HG03439 (cell line): ENCODE measurements around the gene PAX8.
"Not testable (repeated sequence)": the region's sequence is repeated elsewhere in the genome, so short reads cannot be mapped to it uniquely, and the experiment has no call there.

Source experiments
- ATAC-seq: cut with Tn5 transposase; IDR thresholded peaks from one replicate; pipeline ENCODE4 v1.9.1; 2021; ENCODE audit warnings: mild to moderate bottlenecking, moderate library complexity; ENCODE audit not compliant: unreplicated experiment

PAX8 gene

DNA sequence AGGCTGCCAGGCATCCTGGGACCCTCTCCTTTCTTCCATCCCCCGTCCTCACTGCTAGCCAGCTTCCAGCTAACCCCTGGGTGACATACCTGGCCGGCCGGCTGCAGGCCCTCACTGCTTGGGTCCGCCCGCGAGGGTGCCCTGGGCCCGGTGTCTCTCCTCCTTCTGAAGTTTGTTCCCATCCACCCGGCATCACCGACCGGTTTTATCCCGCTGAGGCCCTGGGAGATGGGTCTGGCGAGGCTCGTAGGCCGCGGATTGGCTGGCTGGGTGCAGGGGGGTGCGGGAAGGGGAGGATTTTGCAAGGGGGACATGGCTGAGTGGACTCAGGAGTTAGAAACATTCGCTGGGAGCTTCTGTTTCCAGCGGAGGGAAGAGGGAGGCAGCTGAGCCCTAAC is at the start of gene PAX8:
PAX8 (minus strand) TSS at position 180 of the 398 bp plus-strand sequence. CDS start 527 bp downstream, outside the sequence.
- ATAC-seq, result no peak

GRCh38 chr2:113328043-113328442 is 49.3 kb upstream of the PAX8 start:
- ATAC-seq, result no peak

GRCh38 chr2:113325161-113325731 is 46.5 kb upstream of the PAX8 start:
- ATAC-seq, result not testable (repeated sequence)

GRCh38 chr2:113324684-113325160 is 46.0 kb upstream of the PAX8 start:
- no peak for ATAC-seq

GRCh38 chr2:113323129-113323528 is 44.4 kb upstream of the PAX8 start:
- not testable (repeated sequence) for ATAC-seq

GRCh38 chr2:113320106-113320505 is 41.4 kb upstream of the PAX8 start:
- not testable (repeated sequence) for ATAC-seq

GRCh38 chr2:113318941-113319340 is 40.2 kb upstream of the PAX8 start:
- ATAC-seq, result not testable (repeated sequence)

DNA sequence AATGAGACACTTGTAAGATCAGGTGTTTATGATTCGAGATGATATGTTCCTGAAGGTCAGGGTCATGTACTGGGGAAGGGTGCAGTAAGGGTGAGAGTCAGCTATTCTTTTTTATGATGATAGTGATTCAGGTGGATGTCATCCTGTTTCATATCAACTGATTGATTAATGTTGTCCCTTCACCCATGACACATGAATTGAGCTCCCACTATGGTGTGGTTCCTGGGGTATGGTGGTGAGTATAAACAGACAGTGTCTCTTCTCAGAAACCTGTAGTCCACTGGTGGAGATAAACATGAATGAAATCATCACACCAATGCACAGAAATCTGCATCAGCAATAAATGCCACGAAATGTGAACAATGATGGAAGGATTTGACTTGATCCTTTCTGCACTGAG is 37.4 kb upstream of the PAX8 start:
- ATAC-seq, result no peak

GRCh38 chr2:113314663-113315062 is 35.9 kb upstream of the PAX8 start:
- not testable (repeated sequence) for ATAC-seq

GRCh38 chr2:113314176-113314575 is 35.5 kb upstream of the PAX8 start:
- ATAC-seq, result not testable (repeated sequence)

GRCh38 chr2:113311781-113312180 is 33.1 kb upstream of the PAX8 start:
- ATAC-seq, result not testable (repeated sequence)

GRCh38 chr2:113311191-113311590 is 32.5 kb upstream of the PAX8 start:
- ATAC-seq, result not testable (repeated sequence)

DNA sequence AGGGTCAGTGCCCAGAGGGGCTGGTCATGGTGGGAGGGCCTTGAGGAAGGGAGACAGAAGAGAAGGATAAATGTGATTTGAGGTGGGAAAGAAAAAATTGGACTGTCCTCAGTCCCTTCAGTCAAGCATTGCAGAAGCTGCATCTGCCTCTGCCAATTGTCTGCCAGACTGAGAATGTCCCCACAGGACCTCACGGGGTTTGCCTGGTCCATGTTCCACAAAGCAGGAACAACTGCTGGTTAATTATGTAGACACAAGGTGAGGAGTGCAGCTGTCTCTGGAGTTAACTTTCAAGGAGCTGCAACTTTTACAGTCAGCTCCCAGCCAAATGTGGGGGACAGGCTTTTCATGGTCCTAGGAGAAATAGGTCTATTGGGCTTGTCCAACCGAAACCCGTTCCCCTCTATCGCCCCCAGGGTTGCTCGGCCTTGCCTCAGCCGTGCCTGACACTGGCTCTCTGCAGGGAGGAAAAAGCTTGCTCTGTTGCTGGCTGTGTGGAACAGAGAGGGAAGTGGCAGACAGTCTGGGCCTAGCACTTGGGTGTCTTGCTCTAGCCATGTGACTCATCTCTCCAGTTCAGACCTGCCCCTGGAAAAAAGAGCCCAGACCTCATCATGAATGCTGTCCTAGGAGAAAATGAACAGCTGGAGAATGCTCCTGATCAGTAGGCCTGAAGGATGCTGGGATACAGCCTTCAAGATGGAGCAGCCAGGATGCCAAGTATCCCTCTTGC is 31.1 kb upstream of the PAX8 start:
- ATAC-seq, result no peak

DNA sequence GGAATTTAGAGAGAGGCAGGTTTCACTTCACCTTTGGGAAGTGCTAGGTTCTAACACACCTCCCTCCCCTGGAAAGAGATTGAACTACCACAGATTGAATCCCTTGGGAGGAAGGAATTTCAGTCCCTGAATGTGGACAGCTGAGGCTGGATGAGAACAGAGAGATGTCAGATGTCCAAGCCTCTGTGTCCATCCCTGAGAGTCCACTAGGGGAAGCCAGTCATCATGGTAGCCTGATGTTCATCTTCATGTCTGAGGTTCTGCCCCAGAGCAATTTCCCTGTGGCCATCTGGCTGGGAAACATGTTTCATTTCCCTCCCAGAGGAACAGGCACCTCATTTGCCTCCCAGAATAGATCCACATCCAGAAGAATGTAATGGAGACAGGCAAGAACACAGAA is 30.1 kb upstream of the PAX8 start:
- ATAC-seq, result not testable (repeated sequence)

GRCh38 chr2:113306207-113306606 is 27.5 kb upstream of the PAX8 start:
- not testable (repeated sequence) for ATAC-seq

- ATAC-seq, result not testable (repeated sequence)
These were observed 27.0 kb upstream of the PAX8 start for GRCh38 chr2:113305749-113306148.

DNA sequence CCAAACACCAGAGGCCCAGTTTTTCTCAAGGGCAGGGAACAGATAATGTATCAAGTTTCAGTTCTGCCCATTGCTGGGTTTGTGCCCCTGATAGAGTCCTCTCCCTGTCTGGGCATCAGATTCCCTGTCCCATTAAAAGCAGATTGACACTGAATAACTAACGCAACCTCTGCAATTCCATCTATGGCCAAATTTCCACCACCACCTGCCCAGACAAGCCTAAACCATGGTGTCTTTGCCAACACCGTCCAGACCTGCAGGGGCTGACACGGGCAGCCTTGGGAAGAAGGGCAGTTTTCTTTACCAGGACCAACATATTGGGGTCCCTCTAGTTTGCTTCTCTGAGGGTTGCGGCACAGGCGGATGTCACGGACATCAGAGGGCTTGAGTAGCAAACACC is 26.4 kb upstream of the PAX8 start:
- no peak for ATAC-seq

DNA sequence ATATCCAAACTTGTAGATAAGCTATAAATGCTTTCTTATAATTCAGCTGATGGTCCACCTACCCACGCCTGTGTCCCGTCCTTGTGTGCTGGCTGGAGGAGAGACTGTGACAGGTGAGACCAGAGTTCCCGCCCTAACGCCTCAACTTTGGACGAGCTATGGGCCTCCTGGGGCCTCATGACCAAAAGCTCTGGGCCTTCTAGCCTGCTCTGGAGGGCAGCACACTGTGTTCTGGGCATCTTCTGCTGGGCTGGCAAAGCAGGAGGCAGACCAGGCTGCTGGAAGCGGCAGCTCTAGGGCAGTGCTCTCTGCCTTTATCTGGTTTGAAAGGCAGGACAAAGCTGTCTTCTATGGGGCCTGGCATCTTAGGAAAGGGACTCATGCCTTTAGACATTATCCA is 26.0 kb upstream of the PAX8 start:
- no peak for ATAC-seq

DNA sequence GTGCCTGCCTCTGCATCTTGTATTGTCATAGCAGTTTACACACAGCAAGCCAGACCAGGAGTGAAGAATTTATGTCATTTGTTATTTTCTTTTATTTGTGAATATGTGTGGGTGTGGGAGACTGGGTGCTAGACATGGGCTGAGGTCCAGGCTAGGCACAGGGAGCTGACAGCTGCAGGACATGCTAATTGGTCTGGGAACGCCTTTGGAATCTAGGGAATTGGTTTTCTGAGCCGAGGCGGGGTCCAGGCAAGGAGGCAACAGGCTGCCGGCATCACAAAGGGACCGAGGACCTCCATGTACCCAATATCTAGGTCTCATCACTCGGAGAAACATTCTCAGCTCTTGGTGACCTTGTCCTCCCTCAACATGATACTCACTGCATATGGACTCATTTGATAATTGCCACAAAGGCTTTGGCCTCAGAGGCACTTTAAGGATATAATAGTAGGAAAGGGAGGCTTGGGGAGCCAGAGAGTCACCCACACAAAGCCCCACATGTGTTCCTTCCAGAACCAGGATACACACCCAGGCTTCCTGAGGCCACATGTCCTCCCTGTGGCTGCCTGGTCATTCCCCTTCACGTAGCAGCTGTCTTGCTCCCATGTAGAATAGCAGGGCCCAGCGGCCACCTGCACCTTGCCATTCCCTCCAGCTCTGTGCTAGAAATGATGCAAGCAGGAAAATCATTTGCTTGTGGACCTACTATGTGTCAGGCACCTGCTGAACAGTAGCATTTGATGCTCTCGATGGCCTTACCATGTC is 23.7 kb upstream of the PAX8 start:
- not testable (repeated sequence) for ATAC-seq

DNA sequence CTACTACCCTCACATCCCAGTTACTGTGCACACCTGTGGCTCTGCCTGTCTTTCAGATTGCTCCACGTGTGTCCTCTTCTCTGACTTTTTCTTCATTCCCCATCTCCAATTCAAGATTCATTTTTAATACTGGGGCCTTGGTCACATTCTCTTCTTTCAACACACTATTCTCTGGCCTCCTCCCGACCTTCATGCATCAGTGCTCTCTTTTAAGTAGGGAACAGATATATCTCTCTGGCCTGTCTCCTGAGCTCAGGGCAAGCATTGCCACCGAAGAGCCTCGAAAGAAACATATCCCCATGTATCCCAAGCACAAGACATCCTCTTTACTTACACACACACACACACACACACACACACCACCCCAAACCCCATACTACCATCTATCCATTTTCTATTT is 21.6 kb upstream of the PAX8 start:
- no peak for ATAC-seq

- ATAC-seq, result no peak
These were observed 19.5 kb upstream of the PAX8 start for GRCh38 chr2:113298176-113298575.

GRCh38 chr2:113297590-113297989 is 18.9 kb upstream of the PAX8 start:
- not testable (repeated sequence) for ATAC-seq
